ENCODE data around the gene STK33. TPM values are rescaled to one million over a fixed set of nuclear protein-coding genes. Genes with fewer than 3 reads are reported as not detected.

Gene STK33
- total RNA-seq, 2 experiments from 2014 or later, result 0.72 to 1.1 TPM

DNA sequence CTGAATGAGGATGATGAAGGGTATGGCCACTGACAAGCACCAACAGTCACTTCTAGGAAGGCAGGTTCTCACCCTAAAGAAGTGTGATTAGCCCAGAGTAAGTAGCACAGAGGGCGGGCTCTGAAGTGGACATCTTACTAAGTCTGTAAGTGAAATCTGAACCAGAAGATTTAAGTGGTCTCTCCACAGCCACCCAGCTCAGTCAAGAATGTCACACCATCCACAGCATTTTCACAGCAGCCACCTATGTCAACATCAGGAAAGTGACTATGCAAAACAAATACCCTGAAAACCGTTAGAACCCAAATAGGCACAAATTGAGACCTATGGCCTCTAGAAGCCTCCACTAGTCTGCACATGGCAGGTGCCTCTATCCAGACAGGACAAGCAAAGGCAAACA lies 23.0 kb upstream of the STK33 start:
- H3K27ac Mint-ChIP-seq, result no peak overlapping the region
- no peaks in the 10 kb centered on the region for H3K4me1 Mint-ChIP-seq (ENCODE audit: low read depth)
- CTCF ChIA-PET, result no interaction called here
- no peaks in the 10 kb centered on the region for H3K9me3 Mint-ChIP-seq
- H3K27me3 Mint-ChIP-seq (ENCODE audit: low read depth), result no peaks in the 10 kb centered on the region
- no peak overlapping the region for H3K4me3 Mint-ChIP-seq
- DNase-seq, result no peak
- intact Hi-C loops (cut with micrococcal nuclease), result no loop called here
- peaks cover 19% of the 10 kb centered on the region for H3K36me3 Mint-ChIP-seq (ENCODE audit: low read depth)

DNA sequence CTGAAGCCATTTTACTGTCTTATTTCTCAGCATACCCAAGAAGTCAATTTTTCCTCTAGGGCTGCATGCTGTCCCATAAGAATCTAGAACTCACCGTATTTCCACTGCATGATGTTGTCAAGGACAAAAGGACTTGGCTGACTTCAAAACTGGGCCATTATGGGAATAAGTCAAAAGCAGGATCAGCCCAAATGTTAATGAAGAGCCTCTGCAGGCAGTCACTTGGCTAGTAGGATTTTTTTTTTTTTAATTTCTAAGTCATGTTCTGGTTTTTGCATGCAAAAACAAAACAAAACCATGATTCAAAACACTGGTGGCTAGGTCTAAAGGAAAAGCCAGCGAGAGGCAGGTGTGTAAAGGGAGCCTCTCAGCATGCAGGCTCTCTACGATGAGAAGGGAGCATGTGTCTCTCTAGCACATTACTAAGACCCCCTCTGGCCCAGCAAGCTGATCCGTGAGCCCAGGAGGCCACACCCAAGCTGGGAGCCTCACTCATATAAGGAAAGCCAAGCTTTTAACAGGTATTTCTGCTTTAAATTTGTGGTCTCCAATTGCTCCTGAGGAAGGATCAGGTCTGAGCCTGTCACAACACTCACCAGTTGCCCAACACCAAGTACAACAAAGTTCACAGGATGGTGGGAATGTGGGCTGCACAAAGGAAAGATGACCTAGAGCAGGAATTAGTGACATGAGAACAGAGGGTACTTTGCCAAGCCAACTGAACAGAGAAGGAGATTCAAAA lies 21.4 kb upstream of the STK33 start:
- intact Hi-C loops (cut with micrococcal nuclease), result no loop called here
- peaks cover 16% of the 10 kb centered on the region for H3K36me3 Mint-ChIP-seq (ENCODE audit: low read depth)
- no peaks in the 10 kb centered on the region for H3K27me3 Mint-ChIP-seq (ENCODE audit: low read depth)
- H3K4me3 Mint-ChIP-seq, result no peak overlapping the region
- CTCF ChIA-PET, result no interaction called here
- H3K9me3 Mint-ChIP-seq, result no peaks in the 10 kb centered on the region
- DNase-seq, result no peak
- no peak overlapping the region for H3K27ac Mint-ChIP-seq
- peaks cover 3% of the 10 kb centered on the region for H3K4me1 Mint-ChIP-seq (ENCODE audit: low read depth)

DNA sequence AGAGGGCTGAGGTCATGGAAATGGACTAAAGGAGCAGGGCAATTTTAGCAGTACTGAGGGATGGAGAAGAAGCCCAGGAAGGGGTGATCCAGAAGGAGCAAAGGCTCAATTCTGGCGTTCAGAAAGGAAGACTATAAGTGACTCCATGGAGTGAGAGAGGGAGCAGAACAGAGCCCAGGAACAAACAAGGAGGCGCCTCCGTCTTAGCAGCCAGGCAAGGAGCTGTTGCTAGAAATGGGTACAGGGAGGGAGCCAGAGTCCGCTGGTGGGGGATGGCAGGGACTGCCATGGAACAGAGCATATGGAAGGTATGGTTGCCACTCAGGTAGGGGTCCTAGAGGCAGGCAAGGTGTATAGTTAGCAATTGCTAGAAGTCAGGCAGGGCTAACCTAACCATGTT lies 20.5 kb upstream of the STK33 start:
- H3K27ac Mint-ChIP-seq, result no peak overlapping the region
- intact Hi-C loops (cut with micrococcal nuclease), result no loop called here
- CTCF ChIA-PET, result no interaction called here
- no peak for DNase-seq
- no peaks in the 10 kb centered on the region for H3K9me3 Mint-ChIP-seq
- H3K36me3 Mint-ChIP-seq (ENCODE audit: low read depth), result peaks cover 19% of the 10 kb centered on the region
- peaks cover 5% of the 10 kb centered on the region for H3K4me1 Mint-ChIP-seq (ENCODE audit: low read depth)
- no peak overlapping the region for H3K4me3 Mint-ChIP-seq
- H3K27me3 Mint-ChIP-seq (ENCODE audit: low read depth), result no peaks in the 10 kb centered on the region

DNA sequence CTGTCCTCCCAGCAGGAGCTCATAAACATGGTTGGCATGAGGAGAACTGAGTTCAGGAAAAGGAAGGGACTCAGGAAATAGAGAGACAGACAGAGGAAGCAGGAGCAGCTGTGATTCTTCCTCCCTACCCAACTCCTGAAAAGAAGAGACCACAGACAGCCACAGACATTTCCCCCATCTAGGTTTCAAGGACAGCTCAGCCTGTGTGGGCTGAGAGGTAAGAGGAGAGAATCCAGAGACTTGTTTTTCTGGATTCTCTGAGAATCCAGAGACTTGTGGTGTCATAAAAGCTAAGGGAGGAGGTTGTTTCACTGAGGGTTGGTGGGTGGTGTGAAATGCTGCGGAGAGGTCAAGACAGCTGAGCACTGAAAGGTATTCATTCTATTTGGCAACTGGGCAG lies 19.0 kb upstream of the STK33 start:
- H3K36me3 Mint-ChIP-seq (ENCODE audit: low read depth), result peaks cover 16% of the 10 kb centered on the region
- CTCF ChIA-PET, result interaction anchor here (0.7 kb wide), 1 partner anchor 9 kb away, joined by 4 read pairs; no protein-coding TSS in a partner anchor
- no peaks in the 10 kb centered on the region for H3K9me3 Mint-ChIP-seq
- H3K27me3 Mint-ChIP-seq (ENCODE audit: low read depth), result no peaks in the 10 kb centered on the region
- no peak overlapping the region for H3K4me3 Mint-ChIP-seq
- intact Hi-C loops (cut with micrococcal nuclease), result no loop called here
- no peak for DNase-seq
- peaks cover 5% of the 10 kb centered on the region for H3K4me1 Mint-ChIP-seq (ENCODE audit: low read depth)
- H3K27ac Mint-ChIP-seq, result no peak overlapping the region

DNA sequence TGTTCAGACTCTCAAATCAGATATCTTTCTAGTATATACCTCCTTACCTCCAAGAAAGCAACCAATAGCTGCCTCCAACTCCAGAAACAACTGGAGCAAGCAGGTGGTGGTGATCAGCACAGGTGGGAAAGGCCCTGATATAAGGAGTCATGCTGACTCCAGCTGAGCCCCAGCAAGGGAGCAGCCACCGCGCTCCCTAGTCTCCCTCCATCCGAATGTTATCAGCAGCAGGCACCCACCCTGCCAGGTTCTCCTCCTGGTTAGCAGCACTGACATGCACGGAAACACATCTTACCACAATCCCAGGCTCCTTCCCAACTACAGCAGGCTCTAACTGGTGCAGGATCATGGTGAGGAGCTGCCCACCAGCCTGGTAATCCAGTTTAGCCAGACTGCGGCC lies 18.5 kb upstream of the STK33 start:
- peaks cover 14% of the 10 kb centered on the region for H3K36me3 Mint-ChIP-seq (ENCODE audit: low read depth)
- H3K9me3 Mint-ChIP-seq, result no peaks in the 10 kb centered on the region
- H3K4me3 Mint-ChIP-seq, result no peak overlapping the region
- H3K4me1 Mint-ChIP-seq (ENCODE audit: low read depth), result peaks cover 5% of the 10 kb centered on the region
- H3K27me3 Mint-ChIP-seq (ENCODE audit: low read depth), result no peaks in the 10 kb centered on the region
- no peak overlapping the region for H3K27ac Mint-ChIP-seq
- CTCF ChIA-PET, result interaction anchor here (0.7 kb wide), 1 partner anchor 8 kb away, joined by 4 read pairs; no protein-coding TSS in a partner anchor
- intact Hi-C loops (cut with micrococcal nuclease), result no loop called here
- DNase-seq, result no peak

DNA sequence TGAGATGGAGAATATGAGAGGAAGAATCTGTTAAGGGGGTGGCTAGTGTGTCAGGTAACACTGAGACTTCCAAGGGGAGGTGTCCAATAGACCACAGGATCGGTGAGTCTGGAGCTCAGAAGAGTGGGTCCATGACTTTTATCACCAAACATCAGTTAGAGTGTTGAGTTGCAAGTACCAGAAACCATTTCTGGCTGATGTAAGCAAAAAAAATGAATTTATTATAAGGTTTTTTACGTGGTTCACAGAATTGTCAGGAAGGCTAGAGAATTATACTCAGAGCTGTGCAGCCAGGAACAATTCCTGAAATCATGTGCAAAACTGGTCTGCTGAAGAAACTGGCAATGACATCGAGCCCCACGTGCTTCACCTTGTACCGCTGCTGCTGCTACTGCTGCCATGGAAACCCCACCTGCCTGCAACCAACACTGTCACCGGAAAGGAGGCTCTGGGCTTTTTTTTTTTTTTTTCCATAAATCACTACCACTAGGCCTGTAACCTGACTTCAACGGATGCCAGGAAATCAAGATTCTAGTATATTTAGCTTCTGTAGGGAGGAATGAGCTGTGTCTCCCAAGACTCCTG lies 16.6 kb upstream of the STK33 start:
- DNase-seq, result peak; percentile 51
- no peak overlapping the region for H3K4me3 Mint-ChIP-seq
- CTCF ChIA-PET, result no interaction called here
- intact Hi-C loops (cut with micrococcal nuclease), result no loop called here
- H3K27ac Mint-ChIP-seq, result no peak overlapping the region
- peaks cover 4% of the 10 kb centered on the region for H3K36me3 Mint-ChIP-seq (ENCODE audit: low read depth)
- peaks cover 2% of the 10 kb centered on the region for H3K27me3 Mint-ChIP-seq (ENCODE audit: low read depth)
- peaks cover 5% of the 10 kb centered on the region for H3K4me1 Mint-ChIP-seq (ENCODE audit: low read depth)
- H3K9me3 Mint-ChIP-seq, result no peaks in the 10 kb centered on the region

DNA sequence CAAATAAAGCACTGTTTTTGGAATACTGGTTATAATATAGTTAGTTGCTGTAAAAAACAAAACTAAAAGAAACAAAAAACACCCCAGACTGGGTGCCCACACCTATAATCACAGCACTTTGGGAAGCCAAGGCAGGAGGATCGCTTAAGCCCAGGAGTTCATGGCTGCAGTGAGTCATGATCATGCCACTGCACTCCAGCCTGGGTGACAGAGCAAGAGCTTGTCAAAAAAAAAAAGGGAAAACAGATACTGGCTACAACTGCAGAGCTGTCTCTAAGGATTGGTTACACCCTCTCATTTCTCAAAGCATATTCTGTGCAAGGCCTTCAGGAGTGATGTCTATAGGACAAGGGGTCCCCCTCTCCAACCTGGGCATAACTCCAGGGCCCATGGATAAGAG lies 14.6 kb upstream of the STK33 start:
- intact Hi-C loops (cut with micrococcal nuclease), result loop anchor here (2.0 kb wide), 1 partner anchor 68 kb away; no protein-coding TSS in a partner anchor
- no peak for DNase-seq
- peaks cover 4% of the 10 kb centered on the region for H3K36me3 Mint-ChIP-seq (ENCODE audit: low read depth)
- H3K4me1 Mint-ChIP-seq (ENCODE audit: low read depth), result peaks cover 5% of the 10 kb centered on the region
- no peak overlapping the region for H3K27ac Mint-ChIP-seq
- H3K4me3 Mint-ChIP-seq, result no peak overlapping the region
- CTCF ChIA-PET, result interaction anchor here (1.1 kb wide), 1 partner anchor 15 kb away, joined by 3 read pairs; the partner anchor contains the start of gene STK33
- H3K9me3 Mint-ChIP-seq, result no peaks in the 10 kb centered on the region
- H3K27me3 Mint-ChIP-seq (ENCODE audit: low read depth), result peaks cover 13% of the 10 kb centered on the region

DNA sequence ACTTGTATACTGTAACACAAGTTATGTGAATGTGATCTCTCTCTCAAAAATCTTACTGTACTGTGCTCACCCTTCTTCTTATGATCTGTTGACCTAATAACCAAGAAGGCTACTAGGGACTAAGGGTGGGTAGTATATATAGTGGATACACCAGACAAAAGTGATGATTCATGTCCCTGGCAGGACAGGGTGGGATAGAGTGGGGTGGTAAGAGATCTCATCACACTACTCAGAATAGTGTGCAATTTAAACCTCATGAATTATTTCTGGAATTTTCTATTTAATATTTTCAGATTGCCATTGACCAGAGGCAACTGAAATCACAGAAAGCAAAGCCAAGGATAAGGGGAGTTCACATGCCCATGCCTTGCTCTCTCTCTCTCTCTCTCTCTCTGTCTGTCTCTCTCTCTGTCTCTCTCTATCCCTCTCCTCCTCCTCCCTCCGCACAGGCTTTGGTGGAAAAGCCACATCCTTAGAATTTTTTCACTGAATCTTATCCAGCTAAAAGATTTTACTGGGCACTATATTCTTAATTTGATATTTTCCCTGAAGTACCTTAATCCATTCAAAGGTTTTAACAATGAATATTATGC lies 12.0 kb upstream of the STK33 start:
- Mint-ChIP-seq H3K9me3 (no peaks in the 10 kb centered on the region), H3K27ac (no peak overlapping the region), H3K36me3 (ENCODE audit: low read depth) (peaks cover 3% of the 10 kb centered on the region), H3K4me3 (no peak overlapping the region), H3K27me3 (ENCODE audit: low read depth) (peaks cover 18% of the 10 kb centered on the region), H3K4me1 (ENCODE audit: low read depth) (peaks cover 5% of the 10 kb centered on the region)
- CTCF ChIA-PET, result no interaction called here
- intact Hi-C loops (cut with micrococcal nuclease), result no loop called here
- DNase-seq, result no peak

DNA sequence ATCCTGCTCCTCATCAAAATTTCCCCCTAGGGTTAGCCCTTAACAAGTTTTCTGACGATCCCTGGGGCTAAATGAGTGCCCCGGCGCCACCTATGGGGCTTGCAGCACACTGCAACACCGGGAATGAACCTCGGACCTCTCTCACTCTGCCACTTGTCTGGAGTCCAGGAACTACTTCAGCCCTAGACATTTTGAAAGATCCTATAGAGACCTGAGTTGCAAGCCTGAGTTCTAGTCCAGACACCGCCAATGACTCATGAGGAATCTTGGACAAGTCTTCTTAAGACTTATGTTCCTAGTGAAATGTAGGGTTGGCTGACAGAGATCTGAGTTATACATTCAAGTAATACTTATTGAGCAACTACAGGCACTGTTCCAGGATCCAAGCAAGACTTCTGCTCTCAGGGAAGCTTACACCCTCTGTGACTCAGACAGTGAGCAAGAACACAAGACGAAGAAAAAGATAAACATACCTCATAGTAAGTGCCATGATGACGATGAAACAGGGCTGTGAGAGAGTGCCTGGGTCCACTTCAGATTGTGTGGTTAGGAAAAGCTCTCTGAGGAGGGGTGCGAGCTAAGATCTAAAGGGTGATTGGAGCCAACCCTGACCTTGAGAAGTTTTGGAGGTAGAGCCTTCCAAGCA lies 10.2 kb upstream of the STK33 start:
- H3K9me3 Mint-ChIP-seq, result no peaks in the 10 kb centered on the region
- intact Hi-C loops (cut with micrococcal nuclease), result loop anchor here (1.0 kb wide), 2 partner anchors 266 to 355 kb away; no protein-coding TSS in a partner anchor
- peak; percentile 56 for DNase-seq
- H3K27me3 Mint-ChIP-seq (ENCODE audit: low read depth), result peaks cover 19% of the 10 kb centered on the region
- no peak overlapping the region for H3K4me3 Mint-ChIP-seq
- H3K4me1 Mint-ChIP-seq (ENCODE audit: low read depth), result no peaks in the 10 kb centered on the region
- H3K36me3 Mint-ChIP-seq (ENCODE audit: low read depth), result no peaks in the 10 kb centered on the region
- CTCF ChIA-PET, result interaction anchor here (1.7 kb wide), 1 partner anchor 9 kb away, joined by 4 read pairs; no protein-coding TSS in a partner anchor
- H3K27ac Mint-ChIP-seq, result no peak overlapping the region

DNA sequence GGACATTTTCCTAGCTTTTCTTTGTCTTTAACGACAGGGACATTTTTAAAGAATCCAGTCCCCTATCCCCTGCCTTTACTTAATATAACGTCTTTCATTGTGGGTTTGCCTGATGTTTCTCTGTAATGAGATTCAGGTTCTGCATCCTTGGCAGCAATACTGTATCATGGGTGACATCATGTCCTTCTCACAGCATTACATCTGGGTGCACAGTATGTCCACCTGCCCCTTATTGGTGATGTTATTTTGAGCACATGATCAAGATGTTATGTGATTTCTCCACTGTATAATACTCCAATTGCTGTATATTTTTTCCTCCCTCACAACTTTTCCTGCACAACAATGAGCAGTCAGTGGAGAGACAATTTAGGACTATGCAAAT lies 9.7 kb upstream of the STK33 start:
- CTCF ChIA-PET, result interaction anchor here (0.6 to 1.7 kb wide), 6 partner anchors 9 to 520 kb away, joined by 3 to 5 read pairs (median 4); no protein-coding TSS in a partner anchor
- Mint-ChIP-seq H3K9me3 (no peaks in the 10 kb centered on the region), H3K36me3 (ENCODE audit: low read depth) (no peaks in the 10 kb centered on the region), H3K4me1 (ENCODE audit: low read depth) (no peaks in the 10 kb centered on the region), H3K27ac (no peak overlapping the region), H3K27me3 (ENCODE audit: low read depth) (peaks cover 22% of the 10 kb centered on the region), H3K4me3 (no peak overlapping the region)
- no peak for DNase-seq
- intact Hi-C loops (cut with micrococcal nuclease), result loop anchor here (1.0 kb wide), 2 partner anchors 265 to 356 kb away; no protein-coding TSS in a partner anchor

DNA sequence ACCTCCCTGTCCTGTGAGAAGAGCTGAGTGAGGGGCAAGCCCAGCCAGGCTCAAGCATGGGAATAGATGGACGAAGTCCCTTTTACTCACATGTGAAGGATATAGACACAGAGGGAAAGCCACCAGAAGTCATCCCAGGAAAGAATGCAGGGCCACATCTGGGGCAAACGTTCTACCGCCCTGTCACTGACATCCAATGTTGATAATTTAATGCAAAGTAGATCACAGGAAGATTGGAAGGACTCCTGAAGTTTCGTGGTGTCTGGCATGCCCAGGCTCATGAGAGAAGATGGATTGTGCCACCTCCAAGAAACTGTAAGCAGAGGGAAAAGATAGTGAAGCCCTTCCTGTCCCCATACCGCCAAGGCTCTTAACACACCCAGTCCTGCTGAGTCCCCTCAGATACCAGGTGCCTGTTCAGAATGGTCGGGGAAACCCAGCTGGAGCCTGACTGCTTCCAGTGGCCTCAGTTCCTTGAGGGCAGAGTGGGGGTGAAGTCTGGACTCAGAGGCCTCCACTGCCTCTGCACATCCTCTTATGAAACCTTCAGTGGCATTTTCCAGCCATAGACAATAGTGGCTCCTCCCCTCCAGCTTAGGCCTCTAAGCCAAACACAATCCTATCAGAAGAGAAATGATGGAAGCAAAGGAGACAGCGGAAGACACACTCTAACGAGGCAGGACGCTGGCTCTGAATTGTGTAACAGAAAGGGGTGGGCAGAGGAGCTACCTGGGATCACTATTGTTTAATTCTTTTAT lies 7.5 kb upstream of the STK33 start:
- H3K4me3 Mint-ChIP-seq, result no peak overlapping the region
- H3K27me3 Mint-ChIP-seq (ENCODE audit: low read depth), result peaks cover 28% of the 10 kb centered on the region
- H3K36me3 Mint-ChIP-seq (ENCODE audit: low read depth), result no peaks in the 10 kb centered on the region
- no peaks in the 10 kb centered on the region for H3K9me3 Mint-ChIP-seq
- no peak overlapping the region for H3K27ac Mint-ChIP-seq
- no peaks in the 10 kb centered on the region for H3K4me1 Mint-ChIP-seq (ENCODE audit: low read depth)
- intact Hi-C loops (cut with micrococcal nuclease), result no loop called here
- CTCF ChIA-PET, result no interaction called here
- no peak for DNase-seq

DNA sequence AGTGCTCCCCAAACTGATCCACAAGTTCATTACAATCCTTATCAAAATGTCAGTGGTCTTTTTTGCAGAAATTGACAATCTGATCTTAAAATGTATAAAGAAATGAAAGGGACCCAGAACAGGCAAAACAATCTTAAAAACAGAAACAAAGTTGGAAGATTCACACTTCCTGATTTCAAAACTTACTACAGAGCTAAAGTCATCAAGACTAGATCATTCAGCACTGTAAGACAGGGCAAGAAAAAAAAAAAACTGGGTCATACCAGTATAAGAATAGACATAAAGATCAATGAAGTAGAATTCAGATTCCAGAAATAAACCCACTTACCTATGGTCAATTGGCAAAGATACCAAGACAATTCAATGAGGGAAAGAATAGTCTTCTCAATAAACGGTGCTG lies 4.5 kb upstream of the STK33 start:
- Mint-ChIP-seq H3K27me3 (ENCODE audit: low read depth) (peaks cover 38% of the 10 kb centered on the region), H3K9me3 (no peaks in the 10 kb centered on the region), H3K4me3 (no peak overlapping the region)

More for the DNA sequence above, 4.5 kb upstream of the STK33 start:
- CTCF ChIA-PET, result interaction anchor here (0.6 kb wide), 1 partner anchor 408 kb away, joined by 4 read pairs; no protein-coding TSS in a partner anchor
- no peak for DNase-seq
- Mint-ChIP-seq H3K4me1 (ENCODE audit: low read depth) (peaks cover 2% of the 10 kb centered on the region), H3K27ac (no peak overlapping the region), H3K36me3 (ENCODE audit: low read depth) (no peaks in the 10 kb centered on the region)
- intact Hi-C loops (cut with micrococcal nuclease), result no loop called here

Measured in activated naive CD4-positive, alpha-beta T cell treated with anti-CD3 and anti-CD28 coated beads for 36 hours (primary cell).